SK-N-SH (cell line): ENCODE data around the gene SIRT2.

Experiments used
- CHD2 ChIP-seq: fragments of 150-350 bp; IDR thresholded peaks from 2 replicates; pipeline ENCODE4 v1.6.1; 2018; ENCODE audit warnings: low read length; ENCODE audit not compliant: partially characterized antibody
- CTCF ChIP-seq: fragments of 200-600 bp; sonication (generic); IDR thresholded peaks from 2 replicates; pipeline ENCODE4 v1.6.1; 2017; ENCODE audit warnings: antibody characterized with exemption, mild to moderate bottlenecking, moderate library complexity
- EP300 ChIP-seq, 2 experiments: IDR thresholded peaks; 2 replicates each; pipeline versions ENCODE4 v1.4.0 to v1.6.1; 2012; ENCODE audit warnings: borderline replicate concordance in 1 of 2, low read depth in 1 of 2, low read length in 1 of 2
- EZH2phosphoT487 ChIP-seq: fragments of 200-600 bp; sonication (generic); IDR thresholded peaks from 2 replicates; pipeline ENCODE4 v1.6.1; 2017; ENCODE audit warnings: low read depth, mixed run types, mild to moderate bottlenecking, antibody characterized with exemption, moderate library complexity, borderline replicate concordance
- FOXJ3 ChIP-seq: sonication (generic); formaldehyde crosslinking; IDR thresholded peaks from 2 replicates; pipeline ENCODE4 v1.5.1; 2020; ENCODE audit warnings: mild to moderate bottlenecking, missing genetic modification reagents
- JUND ChIP-seq: IDR thresholded peaks from 2 replicates; pipeline ENCODE4 v1.4.0; 2012
- POLR2AphosphoS5 ChIP-seq: IDR thresholded peaks from 2 replicates; pipeline ENCODE4 v1.6.1; 2012; ENCODE audit warnings: low read depth, low read length
- RAD21 ChIP-seq: IDR thresholded peaks from 2 replicates; pipeline ENCODE4 v1.6.1; 2012; ENCODE audit warnings: mild to moderate bottlenecking, low read length
- RFX5 ChIP-seq: IDR thresholded peaks from 2 replicates; pipeline ENCODE4 v1.6.1; 2012; ENCODE audit warnings: mild to moderate bottlenecking, improper control_type of control experiment, low read length
- SMC3 ChIP-seq: IDR thresholded peaks from 2 replicates; pipeline ENCODE4 v1.6.1; 2012; ENCODE audit warnings: low read depth, low read length, improper control_type of control experiment
- TCF12 ChIP-seq: IDR thresholded peaks from 2 replicates; pipeline ENCODE4 v1.4.0; 2012
- YY1 ChIP-seq: IDR thresholded peaks from 2 replicates; pipeline ENCODE4 v1.4.0; 2012; ENCODE audit warnings: low read depth, mild to moderate bottlenecking
- TF ChIP-seq, protein P1 (sequence below): IDR thresholded peaks from 2 replicates; pipeline ENCODE4 v1.4.0; 2012; ENCODE audit warnings: low read depth, borderline replicate concordance
- TF ChIP-seq, protein P2 (sequence below): IDR thresholded peaks from 2 replicates; pipeline ENCODE4 v1.6.1; 2012; ENCODE audit warnings: mild to moderate bottlenecking, low read depth, low read length, moderate library complexity

DNA sequence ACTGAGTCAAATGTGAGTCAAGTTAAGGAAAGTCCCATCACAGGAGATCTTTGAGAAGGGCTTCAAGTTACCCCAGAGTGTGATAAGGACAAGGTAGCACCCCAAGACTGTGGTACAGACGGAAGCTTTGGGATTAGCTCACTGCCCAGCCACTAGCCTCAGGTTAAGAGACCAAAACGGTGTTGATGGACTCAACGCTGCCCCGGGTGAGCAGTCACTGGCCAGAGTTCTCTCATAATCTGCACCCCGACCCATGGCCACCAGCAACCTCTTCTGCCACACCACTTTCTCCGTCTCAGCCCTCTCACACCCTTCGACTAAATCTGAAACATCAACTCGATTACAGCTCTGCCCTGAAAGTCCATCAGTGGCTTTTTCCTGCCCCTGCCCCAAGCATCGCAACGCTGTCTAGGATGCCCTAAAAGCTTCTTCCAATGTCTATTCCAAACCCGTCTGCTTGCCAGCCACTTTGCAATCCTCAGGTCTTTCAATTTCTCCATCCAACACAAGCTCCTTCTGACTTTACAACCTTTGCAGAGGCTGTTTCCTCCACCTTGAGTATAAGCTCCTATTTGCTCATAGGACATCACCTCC lies 55.2 kb downstream of the SIRT2 start:
- TF ChIP-seq CHD2 (no peak), RAD21 (no peak), EZH2phosphoT487 (no peak), CTCF (no peak), FOXJ3 (CRISPR knock-in tag) (no peak), YY1 (no peak), TCF12 (no peak), POLR2AphosphoS5 (no peak), JUND (no peak), SMC3 (no peak), EP300 (IDR thresholded peaks at IDR 0.05; ENCODE audit: borderline replicate concordance in 1 of 2, low read depth in 1 of 2, low read length in 1 of 2) (no peak), RFX5 (no peak)
- TF ChIP-seq, protein P1, sequence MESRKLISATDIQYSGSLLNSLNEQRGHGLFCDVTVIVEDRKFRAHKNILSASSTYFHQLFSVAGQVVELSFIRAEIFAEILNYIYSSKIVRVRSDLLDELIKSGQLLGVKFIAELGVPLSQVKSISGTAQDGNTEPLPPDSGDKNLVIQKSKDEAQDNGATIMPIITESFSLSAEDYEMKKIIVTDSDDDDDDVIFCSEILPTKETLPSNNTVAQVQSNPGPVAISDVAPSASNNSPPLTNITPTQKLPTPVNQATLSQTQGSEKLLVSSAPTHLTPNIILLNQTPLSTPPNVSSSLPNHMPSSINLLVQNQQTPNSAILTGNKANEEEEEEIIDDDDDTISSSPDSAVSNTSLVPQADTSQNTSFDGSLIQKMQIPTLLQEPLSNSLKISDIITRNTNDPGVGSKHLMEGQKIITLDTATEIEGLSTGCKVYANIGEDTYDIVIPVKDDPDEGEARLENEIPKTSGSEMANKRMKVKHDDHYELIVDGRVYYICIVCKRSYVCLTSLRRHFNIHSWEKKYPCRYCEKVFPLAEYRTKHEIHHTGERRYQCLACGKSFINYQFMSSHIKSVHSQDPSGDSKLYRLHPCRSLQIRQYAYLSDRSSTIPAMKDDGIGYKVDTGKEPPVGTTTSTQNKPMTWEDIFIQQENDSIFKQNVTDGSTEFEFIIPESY = no peak
- TF ChIP-seq, protein P2, sequence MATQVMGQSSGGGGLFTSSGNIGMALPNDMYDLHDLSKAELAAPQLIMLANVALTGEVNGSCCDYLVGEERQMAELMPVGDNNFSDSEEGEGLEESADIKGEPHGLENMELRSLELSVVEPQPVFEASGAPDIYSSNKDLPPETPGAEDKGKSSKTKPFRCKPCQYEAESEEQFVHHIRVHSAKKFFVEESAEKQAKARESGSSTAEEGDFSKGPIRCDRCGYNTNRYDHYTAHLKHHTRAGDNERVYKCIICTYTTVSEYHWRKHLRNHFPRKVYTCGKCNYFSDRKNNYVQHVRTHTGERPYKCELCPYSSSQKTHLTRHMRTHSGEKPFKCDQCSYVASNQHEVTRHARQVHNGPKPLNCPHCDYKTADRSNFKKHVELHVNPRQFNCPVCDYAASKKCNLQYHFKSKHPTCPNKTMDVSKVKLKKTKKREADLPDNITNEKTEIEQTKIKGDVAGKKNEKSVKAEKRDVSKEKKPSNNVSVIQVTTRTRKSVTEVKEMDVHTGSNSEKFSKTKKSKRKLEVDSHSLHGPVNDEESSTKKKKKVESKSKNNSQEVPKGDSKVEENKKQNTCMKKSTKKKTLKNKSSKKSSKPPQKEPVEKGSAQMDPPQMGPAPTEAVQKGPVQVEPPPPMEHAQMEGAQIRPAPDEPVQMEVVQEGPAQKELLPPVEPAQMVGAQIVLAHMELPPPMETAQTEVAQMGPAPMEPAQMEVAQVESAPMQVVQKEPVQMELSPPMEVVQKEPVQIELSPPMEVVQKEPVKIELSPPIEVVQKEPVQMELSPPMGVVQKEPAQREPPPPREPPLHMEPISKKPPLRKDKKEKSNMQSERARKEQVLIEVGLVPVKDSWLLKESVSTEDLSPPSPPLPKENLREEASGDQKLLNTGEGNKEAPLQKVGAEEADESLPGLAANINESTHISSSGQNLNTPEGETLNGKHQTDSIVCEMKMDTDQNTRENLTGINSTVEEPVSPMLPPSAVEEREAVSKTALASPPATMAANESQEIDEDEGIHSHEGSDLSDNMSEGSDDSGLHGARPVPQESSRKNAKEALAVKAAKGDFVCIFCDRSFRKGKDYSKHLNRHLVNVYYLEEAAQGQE = no peak
